Stomach (tissue), 4 donors: Measurements from ENCODE around the gene TNRC6C.

ENCODE experiments used
- EP300 ChIP-seq: sonication (generic); formaldehyde crosslinking; IDR thresholded peaks from one replicate; pipeline ENCODE4 v1.6.1; 2017; ENCODE audit warnings: antibody characterized with exemption
- POLR2A ChIP-seq, 4 donors: fragments of 450-650 bp; IDR thresholded peaks; one replicate each; pipeline ENCODE4 v1.6.1; 2016; ENCODE audit warnings: antibody characterized with exemption in 4 of 4, control low read depth in 2 of 4, mild to moderate bottlenecking in 1 of 4, moderate library complexity in 1 of 4
- POLR2AphosphoS5 ChIP-seq, 3 donors: sonication (generic); formaldehyde crosslinking; IDR thresholded peaks; one replicate each; pipeline ENCODE4 v1.6.1; 2016; ENCODE audit warnings: antibody characterized with exemption in 3 of 3
- TF ChIP-seq, protein P1 (sequence below), 7 experiments: fragments of 450-650 bp in 4 of 7; fragments of 200-600 bp in 3 of 7; sonication (generic) in 3 of 7; IDR thresholded peaks; one replicate each; pipeline ENCODE4 v1.5.1; 2016 to 2019; ENCODE audit warnings: antibody characterized with exemption in 7 of 7, control low read depth in 2 of 7, mild to moderate bottlenecking in 1 of 7

DNA sequence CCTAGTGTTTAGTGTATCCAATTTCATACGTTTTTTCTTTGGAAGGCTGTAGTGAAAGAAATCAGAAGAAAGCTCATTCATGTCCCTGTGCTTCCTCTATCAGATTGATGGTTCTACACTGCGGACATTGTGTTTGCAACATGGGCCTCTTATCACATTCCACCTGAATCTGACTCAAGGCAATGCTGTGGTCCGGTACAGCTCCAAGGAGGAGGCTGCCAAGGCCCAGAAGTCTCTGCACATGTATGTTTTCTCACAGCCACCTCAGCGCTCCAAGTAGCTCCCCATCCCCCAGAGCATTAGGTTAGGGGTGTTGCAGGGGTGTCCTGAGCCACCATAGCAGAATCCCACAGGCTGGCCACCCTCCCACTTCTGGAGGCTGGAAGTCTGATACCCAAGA lies 144.8 kb downstream of the TNRC6C start:
- TF ChIP-seq, protein P1, sequence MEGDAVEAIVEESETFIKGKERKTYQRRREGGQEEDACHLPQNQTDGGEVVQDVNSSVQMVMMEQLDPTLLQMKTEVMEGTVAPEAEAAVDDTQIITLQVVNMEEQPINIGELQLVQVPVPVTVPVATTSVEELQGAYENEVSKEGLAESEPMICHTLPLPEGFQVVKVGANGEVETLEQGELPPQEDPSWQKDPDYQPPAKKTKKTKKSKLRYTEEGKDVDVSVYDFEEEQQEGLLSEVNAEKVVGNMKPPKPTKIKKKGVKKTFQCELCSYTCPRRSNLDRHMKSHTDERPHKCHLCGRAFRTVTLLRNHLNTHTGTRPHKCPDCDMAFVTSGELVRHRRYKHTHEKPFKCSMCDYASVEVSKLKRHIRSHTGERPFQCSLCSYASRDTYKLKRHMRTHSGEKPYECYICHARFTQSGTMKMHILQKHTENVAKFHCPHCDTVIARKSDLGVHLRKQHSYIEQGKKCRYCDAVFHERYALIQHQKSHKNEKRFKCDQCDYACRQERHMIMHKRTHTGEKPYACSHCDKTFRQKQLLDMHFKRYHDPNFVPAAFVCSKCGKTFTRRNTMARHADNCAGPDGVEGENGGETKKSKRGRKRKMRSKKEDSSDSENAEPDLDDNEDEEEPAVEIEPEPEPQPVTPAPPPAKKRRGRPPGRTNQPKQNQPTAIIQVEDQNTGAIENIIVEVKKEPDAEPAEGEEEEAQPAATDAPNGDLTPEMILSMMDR (IDR thresholded peaks at IDR 0.05), result no peak
- TF ChIP-seq POLR2A (IDR thresholded peaks at IDR 0.05) (no peak), EP300 (no peak), POLR2AphosphoS5 (IDR thresholded peaks at IDR 0.05) (no peak)
